HEK293 (cell line): Measurements from ENCODE around the gene SAMD4B.

Experiments used
- CTCF ChIA-PET: fragments of 350-600 bp; formaldehyde crosslinking; extraction: SDS; loops from one replicate; lab custom pipeline; 2021; ENCODE audit warnings: antibody characterized with exemption; lab: Yijun Ruan, JAX
- POLR2A ChIA-PET: fragments of 300-600 bp; formaldehyde crosslinking; extraction: SDS; loops from one replicate; lab custom pipeline; 2020; ENCODE audit warnings: antibody characterized with exemption, inconsistent platforms; lab: Yijun Ruan, JAX
- H3K27ac ChIP-seq: fragments of 200-500 bp; sonication (Bioruptor generic); 2 replicates; pipeline ENCODE4 v1.5.1; 2014; ENCODE audit warnings: low read depth, low read length, control low read depth, inconsistent platforms; ENCODE audit errors: extremely low read depth
- H3K36me3 ChIP-seq, 2 experiments: fragments of 200-500 bp in 1 of 2; sonication (Bioruptor generic) in 1 of 2; 1 replicate in 1 of 2; 2 replicates in 1 of 2; pipeline ENCODE4 v1.5.1; 2014 to 2017; ENCODE audit warnings: inconsistent platforms in 2 of 2, low read length in 2 of 2; ENCODE audit not compliant: control insufficient read depth in 2 of 2, insufficient read depth in 1 of 2
- H3K4me1 ChIP-seq: fragments of 200-500 bp; sonication (Bioruptor generic); 2 replicates; pipeline ENCODE4 v1.5.1; 2014; ENCODE audit warnings: mild to moderate bottlenecking, low read length, inconsistent platforms; ENCODE audit not compliant: control insufficient read depth, insufficient read depth
- H3K4me3 ChIP-seq: 2 replicates; pipeline ENCODE4 v1.5.1; 2011; ENCODE audit warnings: low read depth, mild to moderate bottlenecking, control low read depth, low read length, moderate library complexity
- H3K9me3 ChIP-seq: fragments of 200-500 bp; sonication (Bioruptor generic); 2 replicates; pipeline ENCODE4 v1.5.1; 2014; ENCODE audit warnings: low read depth, low read length, inconsistent platforms; ENCODE audit not compliant: control insufficient read depth, insufficient read depth
- BCL11A ChIP-seq: fragments of 450-650 bp; formaldehyde crosslinking; IDR thresholded peaks from 2 replicates; pipeline ENCODE4 v1.5.1; 2016; ENCODE audit warnings: low read depth, missing biosample characterization, missing genetic modification characterization
- BCL11B ChIP-seq: fragments of 450-650 bp; formaldehyde crosslinking; IDR thresholded peaks from 2 replicates; pipeline ENCODE4 v1.5.1; 2016; ENCODE audit warnings: low read depth, missing biosample characterization, missing genetic modification characterization
- ZFP41 ChIP-seq: fragments of 450-650 bp; formaldehyde crosslinking; IDR thresholded peaks from 2 replicates; pipeline ENCODE4 v1.5.1; 2016; ENCODE audit warnings: missing biosample characterization, missing genetic modification characterization, borderline replicate concordance
- ZNF169 ChIP-seq: fragments of 450-650 bp; formaldehyde crosslinking; IDR thresholded peaks from 2 replicates; pipeline ENCODE4 v1.5.1; 2016; ENCODE audit warnings: missing biosample characterization, missing genetic modification characterization
- ZNF211 ChIP-seq: fragments of 450-650 bp; formaldehyde crosslinking; IDR thresholded peaks from 2 replicates; pipeline ENCODE4 v1.5.1; 2016; ENCODE audit warnings: low read depth, missing biosample characterization, missing genetic modification characterization
- ZNF221 ChIP-seq: fragments of 450-650 bp; formaldehyde crosslinking; IDR thresholded peaks from 2 replicates; pipeline ENCODE4 v1.5.1; 2017; ENCODE audit warnings: missing biosample characterization, missing genetic modification characterization, borderline replicate concordance
- ZNF248 ChIP-seq: fragments of 450-650 bp; formaldehyde crosslinking; IDR thresholded peaks from 2 replicates; pipeline ENCODE4 v1.5.1; 2017; ENCODE audit warnings: missing biosample characterization, missing genetic modification characterization
- ZNF292 ChIP-seq: fragments of 450-650 bp; formaldehyde crosslinking; IDR thresholded peaks from 2 replicates; pipeline ENCODE4 v1.5.1; 2016; ENCODE audit warnings: low read depth, missing biosample characterization, missing genetic modification characterization, borderline replicate concordance
- ZNF416 ChIP-seq: fragments of 450-650 bp; formaldehyde crosslinking; IDR thresholded peaks from 2 replicates; pipeline ENCODE4 v1.5.1; 2016; ENCODE audit warnings: missing biosample characterization, missing genetic modification characterization
- ZNF48 ChIP-seq: fragments of 450-650 bp; formaldehyde crosslinking; IDR thresholded peaks from 2 replicates; pipeline ENCODE4 v1.5.1; 2016; ENCODE audit warnings: missing biosample characterization, missing genetic modification characterization
- ZNF549 ChIP-seq: fragments of 450-650 bp; IDR thresholded peaks from 2 replicates; pipeline ENCODE4 v1.5.1; 2018; ENCODE audit warnings: missing biosample characterization, missing genetic modification characterization, mild to moderate bottlenecking, inconsistent platforms, moderate library complexity
- ZNF664 ChIP-seq: fragments of 450-650 bp; formaldehyde crosslinking; IDR thresholded peaks from 2 replicates; pipeline ENCODE4 v1.5.1; 2016; ENCODE audit warnings: missing biosample characterization, missing genetic modification characterization
- ZNF776 ChIP-seq: fragments of 450-650 bp; formaldehyde crosslinking; IDR thresholded peaks from 2 replicates; pipeline ENCODE4 v1.5.0; 2017; ENCODE audit warnings: missing biosample characterization, missing genetic modification characterization, borderline replicate concordance
- TF ChIP-seq, protein P1 (sequence below): fragments of 450-650 bp; formaldehyde crosslinking; conservative IDR thresholded peaks from 2 replicates; pipeline ENCODE4 v1.5.1; 2016; ENCODE audit warnings: low read depth, missing biosample characterization, missing genetic modification characterization
- TF ChIP-seq, protein P2 (sequence below): fragments of 450-650 bp; formaldehyde crosslinking; IDR thresholded peaks from 2 replicates; pipeline ENCODE4 v1.5.1; 2017; ENCODE audit warnings: missing biosample characterization, missing genetic modification characterization

The SAMD4B gene

DNA sequence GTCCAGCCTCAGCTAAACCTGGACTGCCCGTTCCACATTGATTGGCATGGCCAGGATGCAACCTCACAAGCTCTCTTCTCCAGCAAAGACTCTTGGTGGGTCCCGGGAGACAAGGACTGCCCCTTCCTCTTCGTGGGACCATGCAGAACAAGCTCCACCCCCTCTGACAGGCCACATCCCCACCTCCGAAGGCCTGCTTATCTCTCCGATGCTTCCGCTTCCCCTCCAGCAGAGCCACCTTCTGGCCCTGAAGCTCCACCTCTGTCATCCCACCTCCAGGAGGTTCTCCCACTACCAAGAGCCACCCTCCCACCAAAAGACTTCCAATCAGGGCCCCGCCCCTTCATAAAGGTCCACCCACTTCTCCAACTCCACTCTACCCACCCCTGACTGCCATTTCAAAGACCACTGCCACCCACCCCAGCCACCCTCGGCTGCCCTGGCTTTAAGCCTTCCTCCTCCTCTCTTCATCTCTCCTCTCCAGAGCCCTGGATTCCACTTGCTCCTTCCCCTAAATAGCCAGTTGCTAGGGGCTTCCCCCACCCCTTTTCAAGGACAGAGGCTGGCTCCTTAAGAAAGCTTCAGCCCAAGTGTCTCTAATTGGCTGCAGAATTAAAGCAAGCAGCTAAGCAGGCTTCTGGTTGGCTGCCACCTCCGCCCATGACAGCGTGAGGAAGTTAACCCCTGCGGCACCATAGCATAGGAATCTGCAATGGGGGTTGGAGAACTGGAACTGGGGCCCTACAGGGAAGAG is 31.5 kb upstream of the SAMD4B start (continued):
- TF ChIP-seq, protein P1, sequence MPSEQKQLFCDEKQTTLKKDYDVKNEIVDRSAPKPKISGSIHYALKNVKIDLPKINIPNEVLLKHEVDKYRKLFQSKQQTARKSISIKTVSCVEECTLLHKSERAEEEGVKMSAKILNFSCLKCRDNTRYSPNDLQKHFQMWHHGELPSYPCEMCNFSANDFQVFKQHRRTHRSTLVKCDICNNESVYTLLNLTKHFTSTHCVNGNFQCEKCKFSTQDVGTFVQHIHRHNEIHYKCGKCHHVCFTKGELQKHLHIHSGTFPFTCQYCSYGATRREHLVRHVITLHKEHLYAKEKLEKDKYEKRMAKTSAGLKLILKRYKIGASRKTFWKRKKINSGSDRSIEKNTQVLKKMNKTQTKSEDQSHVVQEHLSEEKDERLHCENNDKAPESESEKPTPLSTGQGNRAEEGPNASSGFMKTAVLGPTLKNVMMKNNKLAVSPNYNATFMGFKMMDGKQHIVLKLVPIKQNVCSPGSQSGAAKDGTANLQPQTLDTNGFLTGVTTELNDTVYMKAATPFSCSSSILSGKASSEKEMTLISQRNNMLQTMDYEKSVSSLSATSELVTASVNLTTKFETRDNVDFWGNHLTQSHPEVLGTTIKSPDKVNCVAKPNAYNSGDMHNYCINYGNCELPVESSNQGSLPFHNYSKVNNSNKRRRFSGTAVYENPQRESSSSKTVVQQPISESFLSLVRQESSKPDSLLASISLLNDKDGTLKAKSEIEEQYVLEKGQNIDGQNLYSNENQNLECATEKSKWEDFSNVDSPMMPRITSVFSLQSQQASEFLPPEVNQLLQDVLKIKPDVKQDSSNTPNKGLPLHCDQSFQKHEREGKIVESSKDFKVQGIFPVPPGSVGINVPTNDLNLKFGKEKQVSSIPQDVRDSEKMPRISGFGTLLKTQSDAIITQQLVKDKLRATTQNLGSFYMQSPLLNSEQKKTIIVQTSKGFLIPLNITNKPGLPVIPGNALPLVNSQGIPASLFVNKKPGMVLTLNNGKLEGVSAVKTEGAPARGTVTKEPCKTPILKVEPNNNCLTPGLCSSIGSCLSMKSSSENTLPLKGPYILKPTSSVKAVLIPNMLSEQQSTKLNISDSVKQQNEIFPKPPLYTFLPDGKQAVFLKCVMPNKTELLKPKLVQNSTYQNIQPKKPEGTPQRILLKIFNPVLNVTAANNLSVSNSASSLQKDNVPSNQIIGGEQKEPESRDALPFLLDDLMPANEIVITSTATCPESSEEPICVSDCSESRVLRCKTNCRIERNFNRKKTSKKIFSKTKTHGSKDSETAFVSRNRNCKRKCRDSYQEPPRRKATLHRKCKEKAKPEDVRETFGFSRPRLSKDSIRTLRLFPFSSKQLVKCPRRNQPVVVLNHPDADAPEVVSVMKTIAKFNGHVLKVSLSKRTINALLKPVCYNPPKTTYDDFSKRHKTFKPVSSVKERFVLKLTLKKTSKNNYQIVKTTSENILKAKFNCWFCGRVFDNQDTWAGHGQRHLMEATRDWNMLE (tag by site-specific recombination): no peak
- no peak for TF ChIP-seq ZNF776 (tag by site-specific recombination)
- no peak for TF ChIP-seq ZNF248 (tag by site-specific recombination)
- no peak for TF ChIP-seq ZNF48 (tag by site-specific recombination)
- TF ChIP-seq ZNF221 (tag by site-specific recombination): no peak; the same call in 1 of the 2 replicates
- no peak for TF ChIP-seq ZNF169 (tag by site-specific recombination)
- TF ChIP-seq ZNF416 (tag by site-specific recombination): no peak

GRCh38 chr19:39314016-39314728 is 28.0 kb upstream of the SAMD4B start:
- CTCF ChIA-PET: interaction anchor here (0.9 to 1.0 kb wide), 2 partner anchors 11 to 13 kb away, joined by 4 read pairs; no protein-coding TSS in a partner anchor
- POLR2A ChIA-PET: no interaction called here
- H3K4me3 ChIP-seq: no peak overlapping the region
- no peaks in the 10 kb centered on the region for H3K9me3 ChIP-seq
- H3K36me3 ChIP-seq: peaks cover 74 to 80% of the 10 kb centered on the region in 2 experiments
- peaks cover 5% of the 10 kb centered on the region for H3K4me1 ChIP-seq
- TF ChIP-seq ZNF292 (tag by site-specific recombination) (no peak), ZNF664 (no peak), ZNF549 (tag by site-specific recombination) (no peak), ZFP41 (tag by site-specific recombination) (no peak), BCL11B (tag by site-specific recombination) (peak; percentile 56; the same call in 1 of the 2 replicates), ZNF221 (tag by site-specific recombination) (no peak), ZNF211 (no peak), BCL11A (tag by site-specific recombination) (0 out of 2 replicates have a peak, but pooled peaks have one; percentile 57)
- TF ChIP-seq, protein P2, sequence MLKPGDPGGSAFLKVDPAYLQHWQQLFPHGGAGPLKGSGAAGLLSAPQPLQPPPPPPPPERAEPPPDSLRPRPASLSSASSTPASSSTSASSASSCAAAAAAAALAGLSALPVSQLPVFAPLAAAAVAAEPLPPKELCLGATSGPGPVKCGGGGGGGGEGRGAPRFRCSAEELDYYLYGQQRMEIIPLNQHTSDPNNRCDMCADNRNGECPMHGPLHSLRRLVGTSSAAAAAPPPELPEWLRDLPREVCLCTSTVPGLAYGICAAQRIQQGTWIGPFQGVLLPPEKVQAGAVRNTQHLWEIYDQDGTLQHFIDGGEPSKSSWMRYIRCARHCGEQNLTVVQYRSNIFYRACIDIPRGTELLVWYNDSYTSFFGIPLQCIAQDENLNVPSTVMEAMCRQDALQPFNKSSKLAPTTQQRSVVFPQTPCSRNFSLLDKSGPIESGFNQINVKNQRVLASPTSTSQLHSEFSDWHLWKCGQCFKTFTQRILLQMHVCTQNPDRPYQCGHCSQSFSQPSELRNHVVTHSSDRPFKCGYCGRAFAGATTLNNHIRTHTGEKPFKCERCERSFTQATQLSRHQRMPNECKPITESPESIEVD (tag by site-specific recombination): no peak
- H3K27ac ChIP-seq: no peak overlapping the region
